WTC11 (cell line): Measurements from ENCODE around the gene CHAT.

Source experiments
- CREB1 ChIP-seq: sonication (generic); formaldehyde crosslinking; IDR thresholded peaks from 2 replicates; pipeline ENCODE4 v1.8.0; 2023; ENCODE audit warnings: mild to moderate bottlenecking, missing genetic modification reagents
- GABPB1 ChIP-seq: sonication (generic); formaldehyde crosslinking; IDR thresholded peaks from 2 replicates; pipeline ENCODE4 v1.8.1; 2023; ENCODE audit warnings: mild to moderate bottlenecking, missing genetic modification reagents

- TF ChIP-seq GABPB1 (no peak), CREB1 (CRISPR knock-in tag) (no peak)
These were observed 19.7 kb downstream of the CHAT start for GRCh38 chr10:49633327-49634068.
